GM12864 (cell line): Measurements from ENCODE around the gene RAB15.

Source experiments
- DNase-seq: peaks from one replicate; pipeline ENCODE4 v3.0.0-alpha.2; 2011; ENCODE audit warnings: low read depth
- H3K4me3 ChIP-seq: 2 replicates; pipeline ENCODE4 v1.5.1; 2011; ENCODE audit warnings: mild to moderate bottlenecking, low read depth, low read length, control low read depth
- CTCF ChIP-seq: IDR thresholded peaks from 2 replicates; pipeline ENCODE4 v1.5.1; 2011; ENCODE audit warnings: low read depth, mild to moderate bottlenecking, moderate library complexity, low read length, control low read depth, inconsistent platforms; ENCODE audit errors: missing control alignments

Gene RAB15

GRCh38 chr14:64971943-64972791 lies at the start of gene RAB15:
TSS of gene RAB15 (minus strand) at chr14:64972336. CDS start at chr14:64972076, 260 bp downstream.
- TF ChIP-seq CTCF, result no peak
- H3K4me3 ChIP-seq, result peak within 1 kb of the TSS; percentile 46
- DNase-seq, result no peak

- no peak overlapping the region for H3K4me3 ChIP-seq
- TF ChIP-seq CTCF, result peak; percentile 39
- no peak for DNase-seq
Observed at GRCh38 chr14:65019944-65020566, 47.9 kb upstream of the RAB15 start.

- H3K4me3 ChIP-seq, result no peak overlapping the region
- no peak for DNase-seq
- TF ChIP-seq CTCF, result no peak
Observed at GRCh38 chr14:65016471-65016870, 44.3 kb upstream of the RAB15 start.

GRCh38 chr14:65015391-65015790 lies 43.3 kb upstream of the RAB15 start:
- no peak for DNase-seq
- no peak for TF ChIP-seq CTCF
- no peak overlapping the region for H3K4me3 ChIP-seq

GRCh38 chr14:65012353-65012752 lies 40.2 kb upstream of the RAB15 start:
- no peak for DNase-seq
- H3K4me3 ChIP-seq, result no peak overlapping the region
- TF ChIP-seq CTCF, result no peak

- no peak for TF ChIP-seq CTCF
- no peak for DNase-seq
- no peak overlapping the region for H3K4me3 ChIP-seq
Observed at GRCh38 chr14:65011538-65011937, 39.4 kb upstream of the RAB15 start.
